Esophagus squamous epithelium (tissue), 4 donors: ENCODE data around the gene TEAD1.

Experiments
- CTCF ChIP-seq, 6 experiments: fragments of 450-650 bp in 4 of 6; fragments of 200-600 bp in 2 of 6; sonication (generic) in 2 of 6; IDR thresholded peaks; one replicate each; pipeline ENCODE4 v1.5.1; 2016 to 2019; ENCODE audit warnings: antibody characterized with exemption in 6 of 6, mild to moderate bottlenecking in 4 of 6, moderate library complexity in 4 of 6
- POLR2A ChIP-seq, 4 donors: fragments of 450-650 bp; IDR thresholded peaks; one replicate each; pipeline ENCODE4 v1.6.1; 2017; ENCODE audit warnings: antibody characterized with exemption in 4 of 4, mild to moderate bottlenecking in 4 of 4, moderate library complexity in 3 of 4

GRCh38 chr11:12784987-12785386 is 110.8 kb downstream of the TEAD1 start:
- TF ChIP-seq POLR2A (IDR thresholded peaks at IDR 0.05) (no peak), CTCF (IDR thresholded peaks at IDR 0.05) (no peak)
